Endodermal cell (in vitro differentiated cells): ENCODE measurements around the gene TSPAN4. TPM values are rescaled to one million over a fixed set of nuclear protein-coding genes. Genes with fewer than 3 reads are reported as not detected.

Experiments used
- DNase-seq: peaks from one replicate; pipeline ENCODE4 v3.0.0-alpha.2; 2017
- H3K27ac ChIP-seq: 2 replicates; pipeline ENCODE4 v1.5.1; 2013; ENCODE audit warnings: mild to moderate bottlenecking, low read depth, low read length, moderate library complexity
- H3K27me3 ChIP-seq: 2 replicates; pipeline ENCODE4 v1.6.1; 2013; ENCODE audit warnings: mild to moderate bottlenecking, low read length, moderate library complexity; ENCODE audit not compliant: insufficient read depth, control insufficient read depth, poor library complexity, severe bottlenecking
- H3K36me3 ChIP-seq: 2 replicates; pipeline ENCODE4 v1.7.0; 2013; ENCODE audit warnings: mild to moderate bottlenecking, low read length, moderate library complexity; ENCODE audit not compliant: control insufficient read depth, insufficient read depth
- H3K4me1 ChIP-seq: one replicate; pipeline ENCODE4 v1.7.0; 2013; ENCODE audit warnings: low read length; ENCODE audit not compliant: control insufficient read depth, insufficient read depth
- H3K4me3 ChIP-seq: 2 replicates; pipeline ENCODE4 v1.5.1; 2013; ENCODE audit warnings: mild to moderate bottlenecking, low read length, moderate library complexity
- H3K9ac ChIP-seq: 2 replicates; pipeline ENCODE4 v1.6.1; 2013; ENCODE audit warnings: mild to moderate bottlenecking, low read length, moderate library complexity; ENCODE audit not compliant: poor library complexity, severe bottlenecking; ENCODE audit errors: extremely low read depth
- H3K9me3 ChIP-seq: 2 replicates; pipeline ENCODE4 v1.6.1; 2013; ENCODE audit warnings: mild to moderate bottlenecking, low read length, moderate library complexity; ENCODE audit not compliant: control insufficient read depth
- H3K27ac Mint-ChIP-seq: 2 replicates; pipeline ENCODE4 v1.8.0; 2020; ENCODE audit warnings: mixed read lengths
- H3K27me3 Mint-ChIP-seq: 2 replicates; pipeline ENCODE4 v1.8.0; 2021; ENCODE audit warnings: mild to moderate bottlenecking, mixed read lengths; ENCODE audit not compliant: insufficient read depth
- H3K36me3 Mint-ChIP-seq: 2 replicates; pipeline ENCODE4 v1.8.0; 2020; ENCODE audit warnings: low read depth, mixed read lengths
- H3K4me1 Mint-ChIP-seq: 2 replicates; pipeline ENCODE4 v1.8.0; 2020; ENCODE audit warnings: mixed read lengths
- H3K4me3 Mint-ChIP-seq: 2 replicates; pipeline ENCODE4 v1.8.0; 2020; ENCODE audit warnings: mild to moderate bottlenecking, moderate library complexity, mixed read lengths
- H3K9me3 Mint-ChIP-seq: 2 replicates; pipeline ENCODE4 v1.8.0; 2020; ENCODE audit warnings: mild to moderate bottlenecking, mixed read lengths
- WGBS, 2 experiments: methylation state at CpG; one replicate each; pipeline versions ENCODE4 v1.1.5 to v1.1.7; 2013; ENCODE audit warnings: missing lambda C conversion rate in 2 of 2, mixed read lengths in 1 of 2; ENCODE audit not compliant: insufficient coverage in 1 of 2, insufficient read length in 1 of 2; 5-methylcytosine and 5-hydroxymethylcytosine counted together
- total RNA-seq, 2 donors: library from RNA; stranded (reverse); fragmentation: NEBNext Ultra II Directional in 1 of 2; extraction: Animal tissue kit (Norgen Biotek cat#: 25700) in 1 of 2; gene quantifications; 2 replicates in 1 of 2; 3 replicates in 1 of 2; pipeline ENCODE4 v1.2.1, GENCODE V29; 2021
- TF ChIP-seq, protein P1 (sequence below): fragments of 200-600 bp; sonication (generic); conservative IDR thresholded peaks from 2 replicates; pipeline ENCODE4 v1.5.0; 2021; ENCODE audit warnings: antibody characterized with exemption, mild to moderate bottlenecking

Gene TSPAN4
- total RNA-seq, 2 donors from 2014 or later: 56.8 to 71.1 TPM

DNA sequence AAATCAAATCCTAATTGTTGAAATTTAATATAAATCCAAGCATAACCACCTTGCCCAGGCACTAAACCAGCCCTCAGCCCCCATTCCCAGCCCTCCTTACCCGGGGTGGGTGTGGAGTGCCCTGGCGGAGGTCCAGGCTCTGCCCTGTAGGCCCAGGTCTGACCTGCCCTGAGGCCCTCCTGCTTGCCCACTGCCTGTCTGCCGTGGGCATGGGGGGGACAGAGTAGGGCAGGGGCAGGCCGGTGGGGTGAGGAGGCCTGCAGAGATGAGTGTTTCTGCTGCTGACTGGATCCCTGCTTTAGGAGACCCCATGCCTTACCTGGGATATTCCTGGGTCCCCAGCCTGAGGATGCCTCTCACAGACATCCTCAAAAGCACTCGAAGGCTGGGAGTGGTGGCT lies 71.6 kb downstream of the TSPAN4 start:
- TF ChIP-seq, protein P1, sequence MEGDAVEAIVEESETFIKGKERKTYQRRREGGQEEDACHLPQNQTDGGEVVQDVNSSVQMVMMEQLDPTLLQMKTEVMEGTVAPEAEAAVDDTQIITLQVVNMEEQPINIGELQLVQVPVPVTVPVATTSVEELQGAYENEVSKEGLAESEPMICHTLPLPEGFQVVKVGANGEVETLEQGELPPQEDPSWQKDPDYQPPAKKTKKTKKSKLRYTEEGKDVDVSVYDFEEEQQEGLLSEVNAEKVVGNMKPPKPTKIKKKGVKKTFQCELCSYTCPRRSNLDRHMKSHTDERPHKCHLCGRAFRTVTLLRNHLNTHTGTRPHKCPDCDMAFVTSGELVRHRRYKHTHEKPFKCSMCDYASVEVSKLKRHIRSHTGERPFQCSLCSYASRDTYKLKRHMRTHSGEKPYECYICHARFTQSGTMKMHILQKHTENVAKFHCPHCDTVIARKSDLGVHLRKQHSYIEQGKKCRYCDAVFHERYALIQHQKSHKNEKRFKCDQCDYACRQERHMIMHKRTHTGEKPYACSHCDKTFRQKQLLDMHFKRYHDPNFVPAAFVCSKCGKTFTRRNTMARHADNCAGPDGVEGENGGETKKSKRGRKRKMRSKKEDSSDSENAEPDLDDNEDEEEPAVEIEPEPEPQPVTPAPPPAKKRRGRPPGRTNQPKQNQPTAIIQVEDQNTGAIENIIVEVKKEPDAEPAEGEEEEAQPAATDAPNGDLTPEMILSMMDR: no peak
- DNase-seq: no peak
- H3K27me3 ChIP-seq: no peaks in the 10 kb centered on the region
- 91 to 93% methylated on average over 4 to 5 of the region's 5 CpGs for WGBS, 2 experiments
- H3K36me3 ChIP-seq: peaks cover 4% of the 10 kb centered on the region
- H3K36me3 Mint-ChIP-seq: no peaks in the 10 kb centered on the region
- no peak overlapping the region for H3K4me3 ChIP-seq
- H3K9me3 ChIP-seq: no peaks in the 10 kb centered on the region
- no peak overlapping the region for H3K9ac ChIP-seq
- H3K27ac Mint-ChIP-seq: no peak overlapping the region
- no peak overlapping the region for H3K27ac ChIP-seq
- no peak overlapping the region for H3K4me3 Mint-ChIP-seq
- H3K27me3 Mint-ChIP-seq: no peaks in the 10 kb centered on the region
- peaks cover 6% of the 10 kb centered on the region for H3K4me1 Mint-ChIP-seq
- H3K4me1 ChIP-seq: peaks cover 6% of the 10 kb centered on the region
- H3K9me3 Mint-ChIP-seq: no peaks in the 10 kb centered on the region

DNA sequence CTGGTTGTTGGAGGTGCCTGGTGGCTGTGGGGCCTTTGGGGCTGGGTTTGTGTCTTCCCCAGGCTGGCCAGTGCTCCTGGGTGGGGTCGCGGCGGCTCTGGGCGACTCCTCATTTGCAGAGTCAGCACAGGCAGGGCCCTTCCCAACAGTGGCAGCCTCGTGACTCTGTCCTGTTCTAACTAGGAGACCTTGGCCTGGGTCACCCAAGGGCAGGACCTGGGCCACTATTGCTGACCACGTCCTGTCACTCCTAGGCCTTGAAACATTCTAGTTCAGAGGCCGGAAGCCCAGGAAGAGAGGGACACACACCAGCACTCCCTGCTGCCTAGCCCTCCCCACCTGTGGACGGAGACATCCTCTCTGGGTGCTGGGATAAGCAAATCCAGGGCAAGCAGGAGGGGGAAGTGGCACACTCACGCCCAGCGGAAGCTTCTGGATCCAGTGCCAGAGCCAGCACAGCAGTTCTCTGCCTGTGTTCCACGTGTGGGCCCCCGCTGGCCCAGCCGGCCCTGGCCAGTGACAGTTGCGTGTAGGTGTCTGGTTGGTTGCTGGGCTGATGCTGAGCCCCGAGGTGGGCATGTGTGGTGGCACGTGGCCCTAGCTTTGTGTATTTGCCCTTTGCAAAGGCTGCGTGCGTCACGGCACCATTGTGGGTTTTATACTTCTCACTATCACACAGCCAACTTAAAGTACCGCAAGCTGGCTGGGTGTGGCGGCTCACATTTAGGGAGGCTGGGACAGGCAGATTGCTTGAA lies 72.3 kb downstream of the TSPAN4 start:
- no peaks in the 10 kb centered on the region for H3K9me3 Mint-ChIP-seq
- TF ChIP-seq, protein P1: no peak

More for the DNA sequence above, 72.3 kb downstream of the TSPAN4 start:
- H3K27me3 ChIP-seq: no peaks in the 10 kb centered on the region
- H3K36me3 Mint-ChIP-seq: no peaks in the 10 kb centered on the region
- H3K36me3 ChIP-seq: no peaks in the 10 kb centered on the region
- peaks cover 5% of the 10 kb centered on the region for H3K4me1 Mint-ChIP-seq
- DNase-seq: no peak
- no peak overlapping the region for H3K4me3 ChIP-seq
- no peak overlapping the region for H3K27ac Mint-ChIP-seq
- H3K27me3 Mint-ChIP-seq: no peaks in the 10 kb centered on the region
- no peaks in the 10 kb centered on the region for H3K9me3 ChIP-seq
- no peak overlapping the region for H3K27ac ChIP-seq
- H3K4me1 ChIP-seq: peaks cover 4% of the 10 kb centered on the region
- WGBS, 2 experiments: 90 to 93% methylated on average over 13 to 21 of the region's 21 CpGs
- H3K9ac ChIP-seq: no peak overlapping the region
- no peak overlapping the region for H3K4me3 Mint-ChIP-seq

Other genes with a start within 250 kb of the TSPAN4 start
- gene IRF7, start 226.9 kb upstream of the TSPAN4 start, total RNA-seq: 10 to 100 TPM in 1 of 2 donors, 1 to 10 TPM in 1; 9.3 to 16.8 TPM
- under 1 TPM; 0.13 to 0.27 TPM for gene CDHR5, start 217.9 kb upstream of the TSPAN4 start, total RNA-seq
- gene SCT, start 215.7 kb upstream of the TSPAN4 start, total RNA-seq: 1 to 10 TPM; 3.9 to 6.1 TPM
- gene DRD4, start 205.6 kb upstream of the TSPAN4 start, total RNA-seq: 1 to 10 TPM; 1.8 to 2.7 TPM
- gene DEAF1, start 147.6 kb upstream of the TSPAN4 start, total RNA-seq: 10 to 100 TPM; 44.1 to 51.9 TPM
- 10 to 100 TPM; 13.2 to 19.1 TPM for gene TMEM80, start 147.0 kb upstream of the TSPAN4 start, total RNA-seq
- 10 to 100 TPM; 26.2 to 28.0 TPM for gene EPS8L2, start 136.6 kb upstream of the TSPAN4 start, total RNA-seq
- 100 to 1,000 TPM; 177 to 221 TPM for gene TALDO1, start 95.4 kb upstream of the TSPAN4 start, total RNA-seq
- gene GATD1, start 65.4 kb upstream of the TSPAN4 start, total RNA-seq: 10 to 100 TPM; 57.2 to 63.2 TPM
- gene CEND1, start 52.8 kb upstream of the TSPAN4 start, total RNA-seq: not detected
- 10 to 100 TPM; 46.5 to 56.2 TPM for gene SLC25A22, start 44.6 kb upstream of the TSPAN4 start, total RNA-seq
- gene PIDD1, start 37.6 kb upstream of the TSPAN4 start, total RNA-seq: 10 to 100 TPM; 39.9 to 48.8 TPM
- gene RPLP2, start 32.9 kb upstream of the TSPAN4 start, total RNA-seq: 1,000 to 10,000 TPM; 1,966 to 2,020 TPM
- gene PNPLA2, start 23.9 kb upstream of the TSPAN4 start, total RNA-seq: 10 to 100 TPM; 77.0 to 77.6 TPM
- 10 to 100 TPM; 22.3 to 28.1 TPM for gene CRACR2B, start 14.9 kb upstream of the TSPAN4 start, total RNA-seq
- 100 to 1,000 TPM; 139 to 165 TPM for gene CD151, start 9.9 kb upstream of the TSPAN4 start, total RNA-seq
- 100 to 1,000 TPM; 139 to 148 TPM for gene POLR2L, start 323 bp upstream of the TSPAN4 start, total RNA-seq
- gene CHID1, start 68.0 kb downstream of the TSPAN4 start, total RNA-seq: 10 to 100 TPM; 82.0 to 83.5 TPM
- gene AP2A2, start 83.0 kb downstream of the TSPAN4 start, total RNA-seq: 10 to 100 TPM; 79.4 to 97.7 TPM
- gene MUC6, start 193.9 kb downstream of the TSPAN4 start, total RNA-seq: under 1 TPM; 0.26 to 0.40 TPM
- not detected for gene MUC2, start 232.0 kb downstream of the TSPAN4 start, total RNA-seq